GM18498 (cell line): ENCODE measurements around the gene ZDHHC13.
"Not testable (repeated sequence)": the region's sequence is repeated elsewhere in the genome, so short reads cannot be mapped to it uniquely, and the experiment has no call there.

Source experiments
- ATAC-seq: cut with Tn5 transposase; IDR thresholded peaks from one replicate; pipeline ENCODE4 v1.9.1; 2021; ENCODE audit warnings: mild to moderate bottlenecking, moderate library complexity; ENCODE audit not compliant: unreplicated experiment

ZDHHC13 gene

DNA sequence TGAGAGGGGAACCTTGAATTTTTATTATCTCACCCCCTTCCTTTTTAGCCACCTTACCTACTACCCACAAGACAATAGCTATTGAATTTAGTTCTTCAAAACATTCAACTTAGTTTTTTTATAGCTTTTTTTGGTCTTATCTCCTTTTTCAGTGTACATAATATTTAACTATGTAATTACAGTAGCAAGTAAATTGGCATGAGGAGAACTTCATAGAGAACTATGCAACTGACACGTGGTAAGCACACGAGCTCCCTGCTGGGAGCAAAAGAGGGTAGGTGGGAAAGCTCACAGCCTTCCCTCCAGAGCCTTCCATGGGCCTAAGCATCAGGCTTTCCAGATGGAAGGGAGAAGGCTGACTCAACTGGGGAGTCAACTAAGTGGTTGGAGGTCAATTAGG is 22.1 kb upstream of the ZDHHC13 start:
- no peak for ATAC-seq

DNA sequence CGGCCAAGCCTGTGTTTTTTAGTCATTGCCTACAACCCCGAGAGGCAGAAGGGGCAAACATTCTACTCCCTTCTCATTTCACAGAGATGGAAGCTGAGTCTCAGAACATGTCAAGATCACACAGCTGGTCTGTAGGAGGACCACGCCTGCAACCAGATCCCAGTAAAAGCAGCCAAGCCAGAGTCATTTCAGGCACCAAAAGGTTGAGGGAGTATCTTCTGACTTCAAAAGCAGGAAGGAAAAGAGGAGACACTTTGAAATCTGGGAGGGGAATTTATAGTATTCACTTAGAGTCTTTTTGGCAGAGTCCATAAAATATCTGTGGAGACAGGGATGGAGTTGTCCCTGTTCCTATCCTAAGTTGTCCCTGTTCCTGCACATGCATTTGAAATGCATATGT is 17.9 kb upstream of the ZDHHC13 start:
- ATAC-seq, result no peak

DNA sequence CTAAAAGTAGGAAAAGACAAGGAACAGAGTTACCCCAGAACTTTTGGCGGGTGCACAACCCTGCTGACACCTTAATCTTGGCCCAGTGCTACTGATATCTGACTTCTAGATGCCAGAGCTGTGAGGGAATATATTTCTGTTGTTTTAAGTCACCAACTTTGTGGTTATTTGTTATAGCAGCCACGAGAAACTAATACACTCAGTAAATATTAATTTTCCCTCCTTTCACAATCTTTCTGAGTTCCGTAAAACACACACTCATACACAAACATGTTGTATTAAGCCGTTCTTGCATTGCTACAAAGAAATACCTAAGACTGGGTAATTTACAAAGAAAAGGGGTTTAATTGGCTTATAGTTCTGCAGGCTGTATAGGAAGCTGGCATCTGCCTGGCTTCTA is 16.1 kb upstream of the ZDHHC13 start:
- no peak for ATAC-seq

DNA sequence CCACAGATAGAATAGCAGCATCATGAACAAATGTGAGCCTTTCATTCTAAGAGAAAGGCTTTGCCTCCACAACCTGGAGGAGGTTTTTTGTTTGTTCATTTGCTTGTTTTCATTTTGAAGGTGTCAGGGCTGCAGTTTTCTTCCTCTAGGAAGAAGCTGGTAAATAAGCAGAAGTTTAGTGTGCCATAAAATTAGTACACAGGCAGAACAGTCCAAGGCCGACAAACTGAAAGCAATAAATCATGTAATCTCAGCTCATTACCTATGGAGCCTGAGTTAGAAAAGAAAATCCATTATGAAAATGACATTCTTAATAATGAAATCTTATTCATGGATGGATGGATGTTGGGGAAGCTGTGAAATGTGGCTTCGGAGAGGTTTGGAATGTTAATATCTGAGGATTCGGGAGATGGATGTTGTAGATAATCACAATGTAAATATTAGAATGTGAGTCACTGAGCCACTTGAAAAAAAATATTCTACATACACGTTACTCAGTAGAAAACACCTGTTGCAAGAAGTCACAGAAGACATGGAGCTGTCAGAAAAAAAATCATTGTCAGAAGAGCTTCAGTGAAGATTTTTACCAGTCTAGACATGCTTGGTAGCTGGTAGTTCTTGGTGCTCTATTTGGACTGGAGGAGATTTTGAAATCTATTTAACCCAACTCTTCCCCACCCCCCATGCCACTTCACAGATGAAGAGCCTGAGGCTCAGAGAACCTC is 15.0 kb upstream of the ZDHHC13 start:
- ATAC-seq, result no peak

- ATAC-seq, result no peak
Measured at GRCh38 chr11:19102521-19102900, 14.5 kb upstream of the ZDHHC13 start.

DNA sequence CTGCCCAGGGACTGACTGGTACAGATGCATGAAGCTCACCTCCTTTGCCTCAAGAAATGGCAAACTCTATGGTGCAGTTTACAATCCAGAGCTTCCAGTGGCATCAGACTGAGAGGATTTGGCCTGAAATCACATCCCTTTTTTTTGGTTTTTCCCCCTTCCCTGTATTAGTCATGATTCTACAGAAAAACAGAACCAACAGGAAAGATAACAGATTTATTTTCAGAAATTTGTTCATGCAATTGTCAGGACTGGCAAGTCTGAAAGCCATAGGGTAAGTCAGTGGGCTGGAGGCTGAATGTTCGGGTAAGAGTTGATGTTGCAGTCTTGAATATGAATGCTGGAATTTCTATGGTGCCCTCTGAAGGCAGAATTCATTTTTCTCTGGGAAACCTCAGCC is 12.0 kb upstream of the ZDHHC13 start:
- no peak for ATAC-seq

DNA sequence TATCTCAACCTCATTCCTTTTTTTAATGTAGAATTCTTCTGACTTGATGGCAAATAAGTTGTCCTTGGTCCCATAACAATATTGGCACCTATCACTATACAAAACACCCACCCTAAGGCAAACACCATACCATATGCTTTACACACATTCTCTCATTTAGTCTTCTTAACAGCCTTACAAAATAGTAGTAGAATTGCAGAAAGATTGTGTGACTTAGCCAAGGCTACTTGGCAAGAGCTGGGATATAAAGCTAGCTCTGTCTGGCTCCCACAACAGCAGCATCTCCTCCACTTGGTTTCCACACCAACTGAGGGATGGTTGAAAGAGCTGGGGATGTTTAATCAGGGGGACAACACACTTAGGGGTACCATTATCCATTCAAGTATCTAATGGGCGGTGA is 9.8 kb upstream of the ZDHHC13 start:
- no peak for ATAC-seq

GRCh38 chr11:19110295-19110694 is 6.7 kb upstream of the ZDHHC13 start:
- ATAC-seq, result no peak

GRCh38 chr11:19111809-19112208 is 5.2 kb upstream of the ZDHHC13 start:
- no peak for ATAC-seq

GRCh38 chr11:19116276-19116970 is 545 bp upstream of the ZDHHC13 start:
- no peak for ATAC-seq

DNA sequence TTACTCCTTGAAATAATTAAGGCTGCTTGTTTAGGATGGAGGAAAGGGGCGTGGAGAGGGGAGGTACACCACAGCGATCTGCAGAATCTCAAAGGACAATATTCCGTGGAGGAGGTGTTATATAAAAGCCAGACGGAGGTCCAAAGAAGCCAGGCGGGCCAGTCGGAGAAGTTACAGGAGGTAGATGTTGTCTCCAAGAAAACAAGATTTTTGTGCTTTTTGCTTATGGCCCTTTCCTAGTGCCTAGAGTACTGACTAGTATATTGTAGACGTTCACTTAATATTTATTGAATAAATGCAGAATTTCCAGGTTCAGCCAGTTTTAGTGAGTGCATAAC is 761 bp downstream of the ZDHHC13 start:
- no peak for ATAC-seq

GRCh38 chr11:19121646-19122045 is 4.7 kb downstream of the ZDHHC13 start:
- ATAC-seq, result no peak

DNA sequence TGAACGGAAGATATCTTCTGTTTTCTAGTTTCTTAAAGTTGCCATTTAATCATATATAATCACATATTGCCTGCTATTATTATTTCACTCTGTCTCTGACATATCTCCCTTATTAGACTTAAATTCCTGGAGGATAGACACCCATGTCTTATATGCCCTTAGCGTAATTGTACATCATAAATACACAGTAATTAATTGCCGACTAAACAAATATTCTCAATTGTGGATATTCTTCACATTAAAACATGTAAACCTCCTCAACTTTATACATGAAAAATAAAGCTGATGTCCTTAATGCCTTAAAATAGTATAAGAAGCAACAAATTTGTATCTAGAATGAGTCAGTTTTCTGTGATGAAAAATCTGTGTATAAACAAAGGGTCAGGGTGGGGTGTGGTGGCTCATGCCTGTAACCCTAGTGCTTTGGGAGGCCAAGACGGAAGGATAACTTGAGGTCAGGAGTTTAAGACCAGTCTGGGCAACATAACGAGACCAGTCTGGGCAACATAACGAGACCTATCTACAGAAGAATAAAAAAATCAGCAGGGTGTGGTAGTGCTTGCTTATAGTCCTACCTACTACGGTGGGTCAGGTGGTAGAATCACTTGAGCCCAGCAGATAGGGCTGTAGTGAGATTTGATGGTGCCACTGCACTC is 6.1 kb downstream of the ZDHHC13 start:
- no peak for ATAC-seq

DNA sequence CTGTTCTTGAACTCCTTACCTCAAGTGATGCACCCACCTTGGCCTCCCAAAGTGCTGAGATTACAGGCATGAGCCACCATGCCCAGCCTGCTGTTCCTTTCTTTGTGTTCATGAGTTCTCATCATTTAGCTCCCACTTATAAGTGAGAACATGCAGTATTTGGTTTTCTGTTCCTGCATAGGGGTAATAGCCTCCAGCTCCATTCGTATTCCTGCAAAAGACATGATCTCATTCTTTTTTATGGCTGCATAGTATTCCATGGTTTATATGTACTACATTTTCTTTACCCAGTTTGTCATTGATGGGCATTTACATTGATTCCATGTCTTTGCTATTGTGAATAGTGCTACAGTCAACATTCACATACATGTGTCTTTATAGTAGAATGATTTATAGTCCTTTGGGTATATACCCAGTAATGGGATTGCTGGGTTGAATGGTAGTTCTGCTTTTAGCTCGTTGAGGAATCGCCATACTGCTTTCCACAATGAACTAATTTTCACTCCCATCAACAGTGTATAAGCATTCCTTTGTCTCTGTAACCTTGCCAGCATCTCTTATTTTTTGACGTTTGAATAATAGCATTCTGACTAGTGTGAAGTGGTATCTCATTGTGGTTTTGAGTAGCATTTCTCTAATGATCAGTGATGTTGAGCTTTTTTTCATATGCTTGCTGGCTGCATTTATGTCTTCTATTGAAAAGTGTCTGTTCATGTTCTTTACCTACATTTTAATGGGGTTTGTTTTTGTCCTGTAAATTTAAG is 9.8 kb downstream of the ZDHHC13 start:
- ATAC-seq, result not testable (repeated sequence)

GRCh38 chr11:19134004-19134403 is 17.0 kb downstream of the ZDHHC13 start:
- ATAC-seq, result no peak

DNA sequence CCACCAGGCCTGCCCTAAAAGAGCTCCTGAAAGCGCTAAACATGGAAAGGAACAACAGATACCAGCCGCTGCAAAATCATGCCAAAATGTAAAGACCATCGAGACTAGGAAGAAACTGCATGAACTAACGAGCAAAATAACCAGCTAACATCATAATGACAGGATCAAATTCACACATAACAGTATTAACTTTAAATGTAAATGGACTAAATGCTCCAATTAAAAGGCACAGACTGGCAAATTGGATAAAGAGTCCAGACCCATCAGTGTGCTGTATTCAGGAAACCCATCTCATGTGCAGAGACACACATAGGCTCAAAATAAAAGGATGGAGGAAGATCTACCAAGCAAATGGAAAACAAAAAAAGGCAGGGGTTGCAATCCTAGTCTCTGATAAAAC is 19.9 kb downstream of the ZDHHC13 start:
- ATAC-seq, result not testable (repeated sequence)

- no peak for ATAC-seq
Measured at GRCh38 chr11:19145319-19145718, 28.4 kb downstream of the ZDHHC13 start.

- no peak for ATAC-seq
Measured at GRCh38 chr11:19156892-19157291, 39.9 kb downstream of the ZDHHC13 start.

DNA sequence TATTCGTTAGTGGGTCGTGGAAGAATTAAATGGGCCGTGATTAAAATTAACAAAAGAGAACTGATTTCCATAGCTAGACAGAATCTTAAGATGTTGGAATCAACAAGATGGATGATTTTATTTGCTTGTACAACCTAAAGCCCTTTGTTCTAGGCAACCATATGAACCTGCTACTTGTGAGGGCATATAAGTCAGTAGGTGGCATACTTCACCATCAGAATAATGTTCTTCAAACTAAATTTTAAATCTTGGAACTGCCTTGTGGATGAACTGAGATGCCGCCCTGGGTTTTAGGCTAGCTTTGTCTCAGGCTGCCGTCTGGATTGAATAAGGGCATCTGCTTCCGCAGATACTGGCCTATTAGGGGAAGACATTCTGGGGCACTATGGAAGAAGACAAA is 43.9 kb downstream of the ZDHHC13 start:
- no peak for ATAC-seq

DNA sequence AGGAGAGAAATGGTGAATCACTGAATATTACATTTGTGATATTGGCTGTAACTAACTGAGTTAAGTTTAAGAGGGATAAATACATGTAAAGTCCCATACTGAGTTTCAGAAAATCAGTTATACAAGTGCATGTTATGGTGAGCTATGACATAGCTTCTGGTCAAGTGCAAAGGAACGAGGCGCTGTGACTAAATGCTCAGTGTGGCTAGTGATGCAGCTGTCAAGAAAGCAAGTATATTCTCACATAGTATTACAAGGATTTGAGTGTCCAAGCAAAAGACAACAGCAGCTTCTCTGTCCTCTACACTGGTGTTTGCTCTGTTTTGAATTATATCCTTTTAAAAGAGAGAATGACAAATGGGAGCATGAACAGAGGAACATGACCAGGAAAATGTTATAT is 44.7 kb downstream of the ZDHHC13 start:
- ATAC-seq, result no peak

DNA sequence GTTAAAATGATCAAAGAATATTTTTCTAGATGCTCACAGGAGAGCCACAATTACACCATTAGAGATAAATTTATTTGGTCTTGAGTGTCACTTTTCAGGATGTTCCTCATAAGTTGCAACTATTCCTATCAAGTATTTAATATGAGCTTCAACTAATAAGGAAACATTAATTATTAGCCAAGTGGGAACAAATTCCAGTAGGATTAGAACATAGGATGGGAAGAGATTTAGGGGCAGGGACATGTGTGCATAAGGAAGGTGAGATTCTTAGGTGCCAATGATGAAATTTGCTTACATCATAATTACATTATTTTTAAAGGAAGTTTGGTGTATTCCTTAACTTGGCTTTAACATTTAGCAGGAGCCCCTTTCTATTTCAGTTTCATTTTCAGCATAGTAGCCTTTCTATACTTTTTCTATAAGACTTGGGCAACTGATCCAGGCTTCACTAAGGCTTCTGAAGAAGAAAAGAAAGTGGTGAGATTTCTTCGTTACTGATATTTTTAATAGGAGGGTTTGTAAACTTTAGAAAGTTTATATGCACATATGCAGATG is 46.1 kb downstream of the ZDHHC13 start:
- ATAC-seq, result no peak
